ENCODE measurements around the gene NOA1. TPM values are rescaled to one million over a fixed set of nuclear protein-coding genes. Genes with fewer than 3 reads are reported as not detected.
"Not testable (repeated sequence)": the region's sequence is repeated elsewhere in the genome, so short reads cannot be mapped to it uniquely, and the experiment has no call there.

Gene NOA1
- total and polyA plus RNA-seq, 4 donors: 5.8 to 20.2 (median 14.9) TPM

DNA sequence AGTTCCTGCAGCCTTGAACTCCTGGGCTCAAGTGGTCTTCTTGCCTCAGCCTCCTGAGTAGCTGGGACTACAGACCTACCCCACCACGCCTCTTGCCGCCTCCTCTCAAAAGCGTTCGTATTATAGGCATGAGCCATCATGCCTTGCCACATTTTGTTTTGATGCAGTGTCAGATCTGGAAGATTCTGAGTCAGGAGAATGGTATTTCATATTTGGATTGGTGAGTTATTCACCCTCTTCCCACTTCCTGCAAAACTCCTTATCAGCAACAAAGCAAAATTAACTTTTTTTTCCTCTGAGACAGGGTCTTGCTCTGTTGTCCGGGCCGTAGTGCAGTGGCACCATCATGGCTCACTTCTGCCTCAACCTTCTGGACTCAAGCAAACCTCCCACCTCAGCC is 40.1 kb downstream of the NOA1 start:
- Histone ChIP-seq H3K9me3 (ENCODE audit: control insufficient read depth in 4 of 4, insufficient read depth in 3 of 4, low read length in 3 of 4) (no peaks in the 10 kb centered on the region), H3K9ac (ENCODE audit: insufficient read depth in 1 of 2, low read length in 2 of 2) (no peak overlapping the region), H3K4me1 (ENCODE audit: control insufficient read depth in 5 of 5, insufficient read depth in 5 of 5, low read length in 5 of 5) (peaks cover 0 to 5% (median 0%) of the 10 kb centered on the region in 5 donors), H3K4me3 (no peak overlapping the region), H3K36me3 (ENCODE audit: control insufficient read depth in 4 of 4, insufficient read depth in 4 of 4, low read length in 4 of 4) (peaks cover 4 to 11% (median 7%) of the 10 kb centered on the region in 4 donors), H3K27ac (ENCODE audit: low read depth in 1 of 2, low read length in 1 of 2) (no peak overlapping the region), H3K27me3 (ENCODE audit: control insufficient read depth in 3 of 3, insufficient read depth in 3 of 3, low read length in 2 of 3) (no peaks in the 10 kb centered on the region)
- no peak for DNase-seq
- WGBS, 2 donors: 86 to 94% methylated on average over 6 of the region's 6 CpGs
- no peak for TF ChIP-seq CTCF (IDR thresholded peaks at IDR 0.05; ENCODE audit: control extremely low read depth, extremely low read depth)
- ATAC-seq (ENCODE audit: insufficient read depth, low FRiP score): no peak

- Histone ChIP-seq H3K9ac (ENCODE audit: insufficient read depth in 1 of 2, low read length in 2 of 2) (no peak overlapping the region), H3K27ac (ENCODE audit: low read depth in 1 of 2, low read length in 1 of 2) (no peak overlapping the region), H3K4me1 (ENCODE audit: control insufficient read depth in 5 of 5, insufficient read depth in 5 of 5, low read length in 5 of 5) (peaks cover 0 to 5% (median 0%) of the 10 kb centered on the region in 5 donors), H3K27me3 (ENCODE audit: control insufficient read depth in 3 of 3, insufficient read depth in 3 of 3, low read length in 2 of 3) (no peaks in the 10 kb centered on the region), H3K36me3 (ENCODE audit: control insufficient read depth in 4 of 4, insufficient read depth in 4 of 4, low read length in 4 of 4) (peaks cover 8 to 25% (median 15%) of the 10 kb centered on the region in 4 donors), H3K9me3 (ENCODE audit: control insufficient read depth in 4 of 4, insufficient read depth in 3 of 4, low read length in 3 of 4) (no peaks in the 10 kb centered on the region), H3K4me3 (no peak overlapping the region)
- DNase-seq (no peak), ATAC-seq (ENCODE audit: insufficient read depth, low FRiP score) (no peak)
- no peak for TF ChIP-seq CTCF (IDR thresholded peaks at IDR 0.05; ENCODE audit: control extremely low read depth, extremely low read depth)
- WGBS, 2 donors: 70 to 92% methylated on average over 4 of the region's 4 CpGs
Observed at GRCh38 chr4:56931924-56932323, 45.5 kb downstream of the NOA1 start.

GRCh38 chr4:56930638-56931037 is 46.8 kb downstream of the NOA1 start:
- H3K4me1 ChIP-seq (ENCODE audit: control insufficient read depth in 5 of 5, insufficient read depth in 5 of 5, low read length in 5 of 5): peaks cover 0 to 5% (median 0%) of the 10 kb centered on the region in 5 donors
- peaks cover 8 to 27% (median 13%) of the 10 kb centered on the region in 4 donors for H3K36me3 ChIP-seq (ENCODE audit: control insufficient read depth in 4 of 4, insufficient read depth in 4 of 4, low read length in 4 of 4)
- no peak overlapping the region for H3K27ac ChIP-seq (ENCODE audit: low read depth in 1 of 2, low read length in 1 of 2)
- WGBS, 2 donors: 95 to 98% methylated on average over 7 of the region's 7 CpGs
- DNase-seq: no peak
- ATAC-seq (ENCODE audit: insufficient read depth, low FRiP score): no peak
- no peaks in the 10 kb centered on the region for H3K9me3 ChIP-seq (ENCODE audit: control insufficient read depth in 4 of 4, insufficient read depth in 3 of 4, low read length in 3 of 4)
- H3K27me3 ChIP-seq (ENCODE audit: control insufficient read depth in 3 of 3, insufficient read depth in 3 of 3, low read length in 2 of 3): no peaks in the 10 kb centered on the region
- no peak for TF ChIP-seq CTCF (IDR thresholded peaks at IDR 0.05; ENCODE audit: control extremely low read depth, extremely low read depth)
- H3K9ac ChIP-seq (ENCODE audit: insufficient read depth in 1 of 2, low read length in 2 of 2): no peak overlapping the region
- no peak overlapping the region for H3K4me3 ChIP-seq

DNA sequence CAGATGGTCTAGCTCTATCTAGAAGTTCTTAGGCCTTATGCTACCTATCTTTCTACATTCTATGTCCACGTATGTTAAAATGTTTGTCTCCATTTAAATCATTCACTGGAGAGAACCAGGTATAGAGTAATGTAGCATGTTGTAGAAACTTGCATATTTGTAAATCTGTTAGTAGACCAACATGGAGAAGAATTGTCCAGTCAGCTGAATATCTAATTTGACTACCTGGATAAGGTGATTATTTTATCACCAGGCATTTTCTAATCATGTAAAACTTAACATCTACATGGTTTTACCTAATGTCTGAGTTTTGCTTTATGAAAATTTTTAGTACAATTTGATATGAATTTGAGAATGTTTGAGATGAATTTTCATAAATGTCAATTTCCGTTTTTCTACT is 50.2 kb downstream of the NOA1 start:
- Histone ChIP-seq H3K27ac (ENCODE audit: low read depth in 1 of 2, low read length in 1 of 2) (no peak overlapping the region), H3K4me3 (no peak overlapping the region), H3K27me3 (ENCODE audit: control insufficient read depth in 3 of 3, insufficient read depth in 3 of 3, low read length in 2 of 3) (no peaks in the 10 kb centered on the region), H3K9me3 (ENCODE audit: control insufficient read depth in 4 of 4, insufficient read depth in 3 of 4, low read length in 3 of 4) (no peaks in the 10 kb centered on the region), H3K4me1 (ENCODE audit: control insufficient read depth in 5 of 5, insufficient read depth in 5 of 5, low read length in 5 of 5) (no peaks in the 10 kb centered on the region), H3K36me3 (ENCODE audit: control insufficient read depth in 4 of 4, insufficient read depth in 4 of 4, low read length in 4 of 4) (peaks cover 13 to 39% (median 21%) of the 10 kb centered on the region in 4 donors), H3K9ac (ENCODE audit: insufficient read depth in 1 of 2, low read length in 2 of 2) (no peak overlapping the region)
- ATAC-seq (ENCODE audit: insufficient read depth, low FRiP score) (no peak), DNase-seq (no peak)
- 70 to 90% methylated on average over 2 of the region's 2 CpGs for WGBS, 2 donors
- no peak for TF ChIP-seq CTCF (IDR thresholded peaks at IDR 0.05; ENCODE audit: control extremely low read depth, extremely low read depth)

DNA sequence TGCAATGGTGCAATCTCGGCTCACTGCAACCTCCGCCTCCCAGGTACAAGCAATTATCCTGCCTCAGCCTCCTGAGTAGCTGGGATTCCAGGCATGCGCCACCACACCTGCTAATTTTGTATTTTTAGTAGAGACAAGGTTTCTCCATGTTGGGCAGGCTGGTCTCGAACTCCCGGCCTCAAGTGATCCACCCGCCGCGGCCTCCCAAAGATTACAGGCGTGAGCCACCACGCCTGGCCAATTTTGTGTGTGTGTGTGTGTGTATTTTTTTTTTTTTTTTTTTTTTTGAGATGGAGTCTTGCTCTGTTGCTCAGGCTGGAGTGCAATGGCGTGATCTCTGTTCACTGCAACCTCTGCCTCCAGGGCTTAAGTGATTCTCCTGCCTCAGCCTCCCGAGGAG is 62.4 kb downstream of the NOA1 start:
- H3K9me3 ChIP-seq (ENCODE audit: control insufficient read depth in 4 of 4, insufficient read depth in 3 of 4, low read length in 3 of 4); H3K27ac ChIP-seq (ENCODE audit: low read depth in 1 of 2, low read length in 1 of 2); H3K27me3 ChIP-seq (ENCODE audit: control insufficient read depth in 3 of 3, insufficient read depth in 3 of 3, low read length in 2 of 3); ATAC-seq (ENCODE audit: insufficient read depth, low FRiP score); H3K4me3 ChIP-seq; DNase-seq; H3K9ac ChIP-seq (ENCODE audit: insufficient read depth in 1 of 2, low read length in 2 of 2): not testable (repeated sequence)
- WGBS, 2 donors: 95 to 98% methylated on average over 12 of the region's 12 CpGs
- H3K4me1 ChIP-seq (ENCODE audit: control insufficient read depth in 5 of 5, insufficient read depth in 5 of 5, low read length in 5 of 5): peaks cover 7 to 22% (median 14%) of the 10 kb centered on the region in 5 donors
- peaks cover 2 to 17% (median 7%) of the 10 kb centered on the region in 4 donors for H3K36me3 ChIP-seq (ENCODE audit: control insufficient read depth in 4 of 4, insufficient read depth in 4 of 4, low read length in 4 of 4)

Measured in lung (tissue), 12 donors.